Measurements from ENCODE around the gene BHLHE23. TPM values are rescaled to one million over a fixed set of nuclear protein-coding genes. Genes with fewer than 3 reads are reported as not detected.

Gene BHLHE23
- total RNA-seq, 2 experiments from 2014 or later, result not detected

- no TSS peak for BruUV-seq (replicated peaks)
Measured at GRCh38 chr20:62982124-62983075, 24.4 kb downstream of the BHLHE23 start.

DNA sequence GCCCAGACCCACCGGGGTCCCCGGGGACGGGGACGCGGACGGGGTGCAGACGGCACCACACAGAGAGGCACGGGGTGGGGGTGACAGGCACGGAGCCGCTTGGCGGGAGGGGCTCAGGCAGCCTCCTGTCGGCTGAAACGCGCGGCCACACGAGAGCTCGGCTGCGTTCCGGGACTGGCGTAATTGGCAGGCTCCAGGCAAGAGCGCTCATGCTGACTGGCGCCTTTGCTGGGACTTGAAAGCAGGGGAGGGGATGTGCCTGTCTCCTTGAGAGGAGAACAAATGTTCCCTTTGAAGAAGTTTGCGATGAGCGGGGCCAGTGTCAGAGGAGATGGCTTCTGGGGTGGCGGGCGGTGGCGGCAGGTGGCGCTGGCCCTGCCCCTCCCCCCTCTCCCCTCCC, 25.8 kb downstream of the BHLHE23 start:
- DNase-seq (ENCODE audit: low spot score), result peak; percentile 45
- no peak overlapping the region for H3K4me3 ChIP-seq (ENCODE audit: low read depth, low read length, poor library complexity, severe bottlenecking)
- H2AFZ ChIP-seq (ENCODE audit: low read length), result no peak overlapping the region
- peaks cover 18% of the 10 kb centered on the region for H3K4me1 ChIP-seq (ENCODE audit: insufficient read depth, low read length, poor library complexity, severe bottlenecking)
- H3K36me3 ChIP-seq (ENCODE audit: insufficient read depth, low read length), result no peaks in the 10 kb centered on the region
- H3K79me2 ChIP-seq (ENCODE audit: insufficient read depth, low read depth, low read length), result no peaks in the 10 kb centered on the region
- intact Hi-C loops (cut with micrococcal nuclease; ENCODE audit: unreplicated experiment), result no loop called here
- CTCF ChIA-PET (ENCODE audit: unreplicated experiment), result no interaction called here
- no peaks in the 10 kb centered on the region for H4K20me1 ChIP-seq (ENCODE audit: insufficient read depth, low read length)
- H3K9me2 ChIP-seq (ENCODE audit: insufficient read depth, low read length), result no peaks in the 10 kb centered on the region
- H3K9me3 ChIP-seq (ENCODE audit: low read length), result no peaks in the 10 kb centered on the region
- H3K4me2 ChIP-seq (ENCODE audit: low read length), result no peak overlapping the region
- TF ChIP-seq CTCF (conservative IDR thresholded peaks at IDR 0.05; ENCODE audit: low read length), result no peak
- TF ChIP-seq EZH2phosphoT487 (IDR thresholded peaks at IDR 0.05; ENCODE audit: borderline replicate concordance, low read depth, low read length), result no peak
- no TSS peak for BruUV-seq (replicated peaks)
- no peak overlapping the region for H3K27ac ChIP-seq (ENCODE audit: low read depth, low read length, poor library complexity, severe bottlenecking)
- POLR2A ChIA-PET, result no interaction called here

More at GRCh38 chr20:62982124-62983075, 24.4 kb downstream of the BHLHE23 start:
- intact Hi-C loops (cut with micrococcal nuclease; ENCODE audit: unreplicated experiment), result no loop called here
- H3K27ac ChIP-seq (ENCODE audit: low read depth, low read length, poor library complexity, severe bottlenecking), result no peak overlapping the region
- no peaks in the 10 kb centered on the region for H3K79me2 ChIP-seq (ENCODE audit: insufficient read depth, low read depth, low read length)
- CTCF ChIA-PET (ENCODE audit: unreplicated experiment), result no interaction called here
- no peak overlapping the region for H3K4me3 ChIP-seq (ENCODE audit: low read depth, low read length, poor library complexity, severe bottlenecking)
- H3K9me3 ChIP-seq (ENCODE audit: low read length), result no peaks in the 10 kb centered on the region
- no peaks in the 10 kb centered on the region for H4K20me1 ChIP-seq (ENCODE audit: insufficient read depth, low read length)
- H3K9me2 ChIP-seq (ENCODE audit: insufficient read depth, low read length), result no peaks in the 10 kb centered on the region
- POLR2A ChIA-PET, result no interaction called here
- no peaks in the 10 kb centered on the region for H3K36me3 ChIP-seq (ENCODE audit: insufficient read depth, low read length)
- TF ChIP-seq CTCF (conservative IDR thresholded peaks at IDR 0.05; ENCODE audit: low read length), result no peak
- no peak for TF ChIP-seq EZH2phosphoT487 (IDR thresholded peaks at IDR 0.05; ENCODE audit: borderline replicate concordance, low read depth, low read length)
- no peak for DNase-seq (ENCODE audit: low spot score)
- no peak overlapping the region for H3K4me2 ChIP-seq (ENCODE audit: low read length)
- no peak overlapping the region for H2AFZ ChIP-seq (ENCODE audit: low read length)
- H3K4me1 ChIP-seq (ENCODE audit: insufficient read depth, low read length, poor library complexity, severe bottlenecking), result peaks cover 15% of the 10 kb centered on the region

- Histone ChIP-seq H3K9me2 (ENCODE audit: insufficient read depth, low read length) (no peaks in the 10 kb centered on the region), H4K20me1 (ENCODE audit: insufficient read depth, low read length) (no peaks in the 10 kb centered on the region), H3K9me3 (ENCODE audit: low read length) (no peaks in the 10 kb centered on the region), H3K4me2 (ENCODE audit: low read length) (no peak overlapping the region), H3K4me3 (ENCODE audit: low read depth, low read length, poor library complexity, severe bottlenecking) (no peak overlapping the region), H3K36me3 (ENCODE audit: insufficient read depth, low read length) (no peaks in the 10 kb centered on the region), H3K27ac (ENCODE audit: low read depth, low read length, poor library complexity, severe bottlenecking) (no peak overlapping the region), H3K79me2 (ENCODE audit: insufficient read depth, low read depth, low read length) (no peaks in the 10 kb centered on the region), H3K4me1 (ENCODE audit: insufficient read depth, low read length, poor library complexity, severe bottlenecking) (peaks cover 18% of the 10 kb centered on the region), H2AFZ (ENCODE audit: low read length) (no peak overlapping the region)
- intact Hi-C loops (cut with micrococcal nuclease; ENCODE audit: unreplicated experiment), result no loop called here
- TF ChIP-seq CTCF (conservative IDR thresholded peaks at IDR 0.05; ENCODE audit: low read length) (no peak), EZH2phosphoT487 (IDR thresholded peaks at IDR 0.05; ENCODE audit: borderline replicate concordance, low read depth, low read length) (no peak)
- ChIA-PET POLR2A (no interaction called here), CTCF (ENCODE audit: unreplicated experiment) (interaction anchor here (0.8 kb wide), 1 partner anchor 242 kb away, joined by 3 read pairs; no protein-coding TSS in a partner anchor)
- no peak for DNase-seq (ENCODE audit: low spot score)
- BruUV-seq (replicated peaks), result no TSS peak
Measured at GRCh38 chr20:62980380-62980960, 26.3 kb downstream of the BHLHE23 start.

Data from OCI-LY7 (cell line).